Retina (tissue), 1 donor: ENCODE results near the gene GTF2IRD1.
A peak's percentile ranks its signal among the peaks of the same experiment; 100 is the strongest.

Experiments used
- DNase-seq: peaks from one replicate; pipeline ENCODE4 v3.0.0-alpha.2; 2016

Gene GTF2IRD1

GRCh38 chr7:74570533-74571156 is 116.9 kb downstream of the GTF2IRD1 start:
- DNase-seq = no peak

GRCh38 chr7:74572301-74572979 is 118.7 kb downstream of the GTF2IRD1 start:
- DNase-seq = peak; percentile 57

GRCh38 chr7:74573512-74573911 is 119.8 kb downstream of the GTF2IRD1 start:
- DNase-seq = no peak

GRCh38 chr7:74575083-74575784 is 121.5 kb downstream of the GTF2IRD1 start:
- no peak for DNase-seq

GRCh38 chr7:74575811-74576210 is 122.1 kb downstream of the GTF2IRD1 start:
- DNase-seq = no peak

GRCh38 chr7:74579800-74580685 is 126.3 kb downstream of the GTF2IRD1 start:
- peak; percentile 23 for DNase-seq

- no peak for DNase-seq
Measured at GRCh38 chr7:74581916-74582440, 128.3 kb downstream of the GTF2IRD1 start.

GRCh38 chr7:74582447-74583039 is 128.8 kb downstream of the GTF2IRD1 start:
- DNase-seq = no peak

- DNase-seq = no peak
Measured at GRCh38 chr7:74583630-74584029, 129.9 kb downstream of the GTF2IRD1 start.

- DNase-seq = no peak
Measured at GRCh38 chr7:74584160-74584954, 130.7 kb downstream of the GTF2IRD1 start.

- no peak for DNase-seq
Measured at GRCh38 chr7:74585844-74586243, 132.1 kb downstream of the GTF2IRD1 start.

- DNase-seq = no peak
Measured at GRCh38 chr7:74586258-74587175, 132.8 kb downstream of the GTF2IRD1 start.

GRCh38 chr7:74587435-74588126 is 133.9 kb downstream of the GTF2IRD1 start:
- peak; percentile 62 for DNase-seq

GRCh38 chr7:74590813-74591212 is 137.1 kb downstream of the GTF2IRD1 start:
- no peak for DNase-seq

- no peak for DNase-seq
Measured at GRCh38 chr7:74598558-74598957, 144.9 kb downstream of the GTF2IRD1 start.

GRCh38 chr7:74599244-74599643 is 145.5 kb downstream of the GTF2IRD1 start:
- no peak for DNase-seq

- no peak for DNase-seq
Measured at GRCh38 chr7:74604326-74605020, 150.8 kb downstream of the GTF2IRD1 start.

- peak; percentile 57 for DNase-seq
Measured at GRCh38 chr7:74606101-74606908, 152.6 kb downstream of the GTF2IRD1 start.
